Measurements from ENCODE around the gene NDUFB8.

DNA sequence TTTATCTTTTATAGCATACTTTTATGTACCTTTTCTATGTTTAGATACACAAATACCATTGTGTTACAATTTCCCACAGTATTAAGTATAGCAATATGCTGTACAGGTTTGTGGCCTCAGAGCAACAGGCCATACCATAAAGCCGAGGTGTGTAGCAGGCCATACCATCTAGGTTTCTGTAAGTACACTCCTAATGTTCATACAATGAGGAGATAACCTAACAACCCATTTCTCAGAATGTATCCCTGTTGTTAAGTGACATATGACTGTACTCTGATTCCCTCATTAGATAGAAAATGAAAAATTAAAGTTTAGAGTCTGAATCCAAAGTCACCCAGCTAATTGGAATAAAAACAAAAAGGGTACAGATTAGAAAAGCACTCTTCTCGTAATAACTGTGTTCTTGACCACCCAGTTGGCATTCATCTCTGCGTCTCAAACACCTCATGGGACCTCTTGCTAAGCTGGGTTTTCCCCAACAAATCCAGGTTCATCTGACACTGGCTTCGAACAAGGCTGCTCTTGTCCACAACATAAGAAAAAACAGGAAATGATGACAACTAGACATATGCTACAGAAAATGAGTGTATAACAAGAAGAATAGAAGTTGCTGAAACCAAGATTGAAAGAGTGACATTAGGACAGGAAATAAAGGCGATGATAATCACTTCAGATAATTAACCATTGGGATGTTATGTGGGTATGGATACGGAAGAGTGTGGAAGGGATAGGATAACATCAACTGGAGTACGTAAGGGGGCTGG lies 1.4 kb downstream of the NDUFB8 start:
- TF ChIP-seq EZH2 (IDR thresholded peaks at IDR 0.05) (no peak), POLR2AphosphoS5 (IDR thresholded peaks at IDR 0.05; ENCODE audit: borderline replicate concordance, low read depth, low read length) (no peak)

Measured in SK-N-MC (cell line).